ENCODE results near the gene ARL2. TPM values are rescaled to one million over a fixed set of nuclear protein-coding genes. Genes with fewer than 3 reads are reported as not detected.

The ARL2 gene
- total RNA-seq, 1 experiment from 2014 or later, result 103 TPM

DNA sequence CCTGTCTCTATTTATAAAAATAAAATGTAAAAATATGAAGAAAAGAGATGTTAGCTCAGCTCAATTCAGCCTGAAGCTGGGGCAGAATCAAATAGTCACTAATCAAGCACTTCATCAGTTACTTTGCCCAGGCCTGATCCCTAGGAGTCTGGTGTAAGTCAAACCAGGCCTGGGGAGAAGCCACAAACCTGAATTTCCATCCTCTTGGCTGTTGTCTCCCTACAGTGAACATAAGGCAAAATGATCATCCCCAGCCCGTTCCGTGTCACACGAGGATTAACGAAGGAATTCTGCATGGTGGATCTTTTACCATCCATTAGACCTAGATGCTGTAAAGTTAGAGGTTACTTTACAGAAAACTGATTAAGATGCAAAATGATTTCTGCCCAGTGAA is 50.9 kb downstream of the ARL2 start:
- BruUV-seq (replicated peaks), result no TSS peak
- POLR2A ChIA-PET, result no interaction called here

DNA sequence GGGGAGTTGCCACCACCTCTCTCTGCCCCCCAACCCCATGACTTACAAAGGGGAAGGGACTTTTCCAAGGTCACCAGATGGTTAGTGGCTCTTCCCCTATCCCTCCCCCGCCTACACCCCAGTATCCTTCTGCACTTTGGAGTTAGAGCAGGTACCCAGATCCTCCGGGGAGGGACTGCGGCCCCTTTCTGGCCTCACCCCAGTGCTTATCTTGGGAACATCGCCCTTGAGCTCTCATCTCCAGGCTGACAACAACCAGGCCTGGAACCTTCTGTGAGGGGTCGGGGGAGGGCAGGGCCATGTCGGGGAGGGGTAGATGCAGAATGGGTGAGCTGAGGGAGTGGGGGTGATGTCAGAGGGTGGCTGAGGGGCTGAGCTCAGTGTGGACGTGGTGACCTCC is 51.9 kb downstream of the ARL2 start:
- intact Hi-C loops (cut with micrococcal nuclease; ENCODE audit: unreplicated experiment), result no loop called here
- Mint-ChIP-seq H3K4me1 (ENCODE audit: low read depth, unreplicated experiment) (no peaks in the 10 kb centered on the region), H3K27me3 (ENCODE audit: insufficient read depth, unreplicated experiment) (no peaks in the 10 kb centered on the region), H3K4me3 (ENCODE audit: unreplicated experiment) (no peak overlapping the region), H3K9me3 (ENCODE audit: unreplicated experiment) (no peaks in the 10 kb centered on the region), H3K27ac (ENCODE audit: unreplicated experiment) (no peak overlapping the region), H3K36me3 (ENCODE audit: insufficient read depth, unreplicated experiment) (no peaks in the 10 kb centered on the region)
- TF ChIP-seq, protein P1, sequence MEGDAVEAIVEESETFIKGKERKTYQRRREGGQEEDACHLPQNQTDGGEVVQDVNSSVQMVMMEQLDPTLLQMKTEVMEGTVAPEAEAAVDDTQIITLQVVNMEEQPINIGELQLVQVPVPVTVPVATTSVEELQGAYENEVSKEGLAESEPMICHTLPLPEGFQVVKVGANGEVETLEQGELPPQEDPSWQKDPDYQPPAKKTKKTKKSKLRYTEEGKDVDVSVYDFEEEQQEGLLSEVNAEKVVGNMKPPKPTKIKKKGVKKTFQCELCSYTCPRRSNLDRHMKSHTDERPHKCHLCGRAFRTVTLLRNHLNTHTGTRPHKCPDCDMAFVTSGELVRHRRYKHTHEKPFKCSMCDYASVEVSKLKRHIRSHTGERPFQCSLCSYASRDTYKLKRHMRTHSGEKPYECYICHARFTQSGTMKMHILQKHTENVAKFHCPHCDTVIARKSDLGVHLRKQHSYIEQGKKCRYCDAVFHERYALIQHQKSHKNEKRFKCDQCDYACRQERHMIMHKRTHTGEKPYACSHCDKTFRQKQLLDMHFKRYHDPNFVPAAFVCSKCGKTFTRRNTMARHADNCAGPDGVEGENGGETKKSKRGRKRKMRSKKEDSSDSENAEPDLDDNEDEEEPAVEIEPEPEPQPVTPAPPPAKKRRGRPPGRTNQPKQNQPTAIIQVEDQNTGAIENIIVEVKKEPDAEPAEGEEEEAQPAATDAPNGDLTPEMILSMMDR (IDR thresholded peaks at IDR 0.05; ENCODE audit: insufficient read depth in 1 of 2, low read depth in 1 of 2, low read length in 1 of 2, severe bottlenecking in 1 of 2, unreplicated experiment in 1 of 2), result no peak
- H3K9me3 ChIP-seq, result no peaks in the 10 kb centered on the region
- CTCF ChIA-PET, result interaction anchor here (1.1 kb wide), 1 partner anchor 39 kb away, joined by 3 read pairs; the partner anchor contains the start of gene SNX15
- H3K4me3 ChIP-seq (ENCODE audit: low read depth, low read length), result no peak overlapping the region
- no peaks in the 10 kb centered on the region for H3K36me3 ChIP-seq (ENCODE audit: control insufficient read depth, insufficient read depth, low read length)
- no peaks in the 10 kb centered on the region for H3K27me3 ChIP-seq (replicated peaks; ENCODE audit: control insufficient read depth, insufficient read depth, low read length)
- no peaks in the 10 kb centered on the region for H3K4me1 ChIP-seq
- no peak for DNase-seq
- POLR2A ChIA-PET, result interaction anchor here (0.6 kb wide), 1 partner anchor 117 kb away, joined by 3 read pairs; no protein-coding TSS in a partner anchor
- no TSS peak for BruUV-seq (replicated peaks)

More for the DNA sequence above, 50.9 kb downstream of the ARL2 start:
- Mint-ChIP-seq H3K27me3 (ENCODE audit: insufficient read depth, unreplicated experiment) (no peaks in the 10 kb centered on the region), H3K4me3 (ENCODE audit: unreplicated experiment) (no peak overlapping the region), H3K4me1 (ENCODE audit: low read depth, unreplicated experiment) (no peaks in the 10 kb centered on the region), H3K9me3 (ENCODE audit: unreplicated experiment) (no peaks in the 10 kb centered on the region), H3K27ac (ENCODE audit: unreplicated experiment) (no peak overlapping the region), H3K36me3 (ENCODE audit: insufficient read depth, unreplicated experiment) (no peaks in the 10 kb centered on the region)
- Histone ChIP-seq H3K9me3 (no peaks in the 10 kb centered on the region), H3K36me3 (ENCODE audit: control insufficient read depth, insufficient read depth, low read length) (no peaks in the 10 kb centered on the region), H3K4me1 (no peaks in the 10 kb centered on the region), H3K27me3 (replicated peaks; ENCODE audit: control insufficient read depth, insufficient read depth, low read length) (no peaks in the 10 kb centered on the region), H3K4me3 (ENCODE audit: low read depth, low read length) (no peak overlapping the region)
- CTCF ChIA-PET, result interaction anchor here (0.7 to 1.6 kb wide), 2 partner anchors 24 to 221 kb away, joined by 5 to 6 read pairs; partner anchors contain the start of gene CDC42BPG
- TF ChIP-seq, protein P1 (IDR thresholded peaks at IDR 0.05; ENCODE audit: insufficient read depth in 1 of 2, low read depth in 1 of 2, low read length in 1 of 2, severe bottlenecking in 1 of 2, unreplicated experiment in 1 of 2), result no peak
- DNase-seq, result no peak
- intact Hi-C loops (cut with micrococcal nuclease; ENCODE audit: unreplicated experiment), result no loop called here

GRCh38 chr11:65066315-65066714 is 52.4 kb downstream of the ARL2 start:
- BruUV-seq (replicated peaks), result no TSS peak
- H3K36me3 Mint-ChIP-seq (ENCODE audit: insufficient read depth, unreplicated experiment), result no peaks in the 10 kb centered on the region
- intact Hi-C loops (cut with micrococcal nuclease; ENCODE audit: unreplicated experiment), result no loop called here
- H3K4me3 Mint-ChIP-seq (ENCODE audit: unreplicated experiment), result no peak overlapping the region
- Histone ChIP-seq H3K36me3 (ENCODE audit: control insufficient read depth, insufficient read depth, low read length) (no peaks in the 10 kb centered on the region), H3K4me3 (ENCODE audit: low read depth, low read length) (no peak overlapping the region), H3K27me3 (replicated peaks; ENCODE audit: control insufficient read depth, insufficient read depth, low read length) (no peaks in the 10 kb centered on the region), H3K9me3 (no peaks in the 10 kb centered on the region), H3K4me1 (no peaks in the 10 kb centered on the region)
- H3K27me3 Mint-ChIP-seq (ENCODE audit: insufficient read depth, unreplicated experiment), result no peaks in the 10 kb centered on the region
- H3K4me1 Mint-ChIP-seq (ENCODE audit: low read depth, unreplicated experiment), result no peaks in the 10 kb centered on the region
- no peak for DNase-seq
- ChIA-PET POLR2A (interaction anchor here (0.6 kb wide), 1 partner anchor 116 kb away, joined by 3 read pairs; no protein-coding TSS in a partner anchor), CTCF (interaction anchor here (1.1 kb wide), 1 partner anchor 39 kb away, joined by 3 read pairs; the partner anchor contains the start of gene SNX15)
- TF ChIP-seq, protein P1 (IDR thresholded peaks at IDR 0.05; ENCODE audit: insufficient read depth in 1 of 2, low read depth in 1 of 2, low read length in 1 of 2, severe bottlenecking in 1 of 2, unreplicated experiment in 1 of 2), result no peak
- H3K27ac Mint-ChIP-seq (ENCODE audit: unreplicated experiment), result no peak overlapping the region
- H3K9me3 Mint-ChIP-seq (ENCODE audit: unreplicated experiment), result no peaks in the 10 kb centered on the region

Data from Caco-2 (cell line).